Endothelial cell of umbilical vein (primary cell): ENCODE data around the gene HMCES. TPM values are rescaled to one million over a fixed set of nuclear protein-coding genes. Genes with fewer than 3 reads are reported as not detected.

Source experiments
- BruUV-seq: library from RNA; stranded (reverse); fragments of 400-500 nt; replicated peaks from 2 replicates; lab custom pipeline; 2021; lab: Mats Ljungman, UMichigan
- CTCF ChIA-PET: fragments of 300-600, 350-600 bp; sonication (Branson Sonifier 250); formaldehyde crosslinking; loops from one replicate; lab custom pipeline; 2021; ENCODE audit warnings: antibody characterized with exemption, inconsistent platforms; lab: Charles Lee
- POLR2A ChIA-PET: fragments of 300-600, 350-600 bp; sonication (Branson Sonifier 250); formaldehyde crosslinking; loops from one replicate; lab custom pipeline; 2021; ENCODE audit warnings: antibody characterized with exemption, inconsistent platforms; lab: Charles Lee
- DNase-seq: peaks from one replicate; pipeline ENCODE4 v3.0.0-alpha.2; 2011; ENCODE audit warnings: low read depth, low spot score
- FAIRE-seq: peaks from 2 replicates; lab custom pipeline; 2011; peaks lifted over from hg19 to GRCh38; lab: Jason Lieb, UNC
- H2AFZ ChIP-seq: 2 replicates; pipeline ENCODE4 v1.6.0; 2012; ENCODE audit warnings: low read depth, low read length, control low read depth, inconsistent platforms
- H3K27ac ChIP-seq: 2 replicates; pipeline ENCODE4 v1.5.1; 2011; ENCODE audit warnings: low read depth, mild to moderate bottlenecking, control low read depth, low read length, moderate library complexity; ENCODE audit not compliant: insufficient read depth
- H3K27me3 ChIP-seq, 2 experiments: 2 replicates each; pipeline versions ENCODE4 v1.6.0 to v1.6.1; 2011; ENCODE audit warnings: low read length in 2 of 2, mixed read lengths in 1 of 2; ENCODE audit not compliant: control insufficient read depth in 2 of 2, insufficient read depth in 2 of 2
- H3K36me3 ChIP-seq, 2 experiments: 2 replicates in 1 of 2; 3 replicates in 1 of 2; pipeline ENCODE4 v1.5.1; 2011; ENCODE audit warnings: low read length in 2 of 2, mild to moderate bottlenecking in 1 of 2, moderate library complexity in 1 of 2; ENCODE audit not compliant: control insufficient read depth in 2 of 2, insufficient read depth in 2 of 2; ENCODE audit errors: extremely low read depth in 1 of 2
- H3K4me1 ChIP-seq: 3 replicates; pipeline ENCODE4 v1.5.1; 2011; ENCODE audit warnings: mild to moderate bottlenecking, low read length; ENCODE audit not compliant: control insufficient read depth, insufficient read depth; ENCODE audit errors: extremely low read depth
- H3K4me2 ChIP-seq: 2 replicates; pipeline ENCODE4 v1.6.1; 2011; ENCODE audit warnings: low read length, control low read depth, mixed read lengths; ENCODE audit not compliant: insufficient read depth
- H3K4me3 ChIP-seq, 3 experiments: fragments of 200-600 bp in 1 of 3; sonication (generic), shearing (Covaris generic) in 1 of 3; replicated peaks in 1 of 3; 2 replicates each; pipeline ENCODE4 v1.5.1; 2011 to 2016; ENCODE audit warnings: control low read depth in 3 of 3, low read length in 3 of 3, mild to moderate bottlenecking in 2 of 3, inconsistent platforms in 1 of 3, low read depth in 1 of 3, moderate library complexity in 1 of 3; ENCODE audit not compliant: insufficient read depth in 1 of 3
- H3K79me2 ChIP-seq: 2 replicates; pipeline ENCODE4 v1.6.0; 2012; ENCODE audit warnings: low read length, inconsistent platforms; ENCODE audit not compliant: control insufficient read depth, insufficient read depth
- H3K9ac ChIP-seq: replicated peaks from 2 replicates; pipeline ENCODE3; 2011; ENCODE audit warnings: low read length, control low read depth; ENCODE audit not compliant: insufficient read depth; ENCODE audit errors: extremely low read depth
- H3K9me1 ChIP-seq: replicated peaks from 3 replicates; pipeline ENCODE4 v1.6.0; 2011; ENCODE audit warnings: mild to moderate bottlenecking, low read length; ENCODE audit not compliant: control insufficient read depth, insufficient read depth; ENCODE audit errors: extremely low read depth
- H3K9me3 ChIP-seq: replicated peaks from 2 replicates; pipeline ENCODE4 v1.5.1; 2012; ENCODE audit warnings: low read length, inconsistent platforms; ENCODE audit not compliant: control insufficient read depth, insufficient read depth
- H4K20me1 ChIP-seq: replicated peaks from 2 replicates; pipeline ENCODE3; 2011; ENCODE audit warnings: mild to moderate bottlenecking, low read length; ENCODE audit not compliant: control insufficient read depth, insufficient read depth; ENCODE audit errors: extremely low read depth
- EZH2 ChIP-seq: IDR thresholded peaks from 2 replicates; pipeline ENCODE4 v1.6.1; 2012; ENCODE audit warnings: borderline replicate concordance, low read depth, mild to moderate bottlenecking, moderate library complexity, low read length, inconsistent platforms; ENCODE audit not compliant: severe bottlenecking
- FOS ChIP-seq: IDR thresholded peaks from 2 replicates; pipeline ENCODE4 v1.6.1; 2011; ENCODE audit warnings: mild to moderate bottlenecking, low read length, moderate library complexity, borderline replicate concordance; ENCODE audit not compliant: insufficient read depth
- GATA2 ChIP-seq: IDR thresholded peaks from 2 replicates; pipeline ENCODE4 v1.7.0; 2011; ENCODE audit warnings: low read depth, mild to moderate bottlenecking, moderate library complexity, mixed read lengths, low read length; ENCODE audit not compliant: insufficient read length, insufficient read depth
- JUN ChIP-seq: IDR thresholded peaks from 2 replicates; pipeline ENCODE4 v1.6.1; 2011; ENCODE audit warnings: borderline replicate concordance, low read depth; ENCODE audit not compliant: insufficient read length, insufficient read depth
- MYC ChIP-seq: IDR thresholded peaks from one replicate; pipeline ENCODE4 v1.6.1; 2011; ENCODE audit warnings: mild to moderate bottlenecking, low read depth, low read length
- POLR2A ChIP-seq: IDR thresholded peaks from 2 replicates; pipeline ENCODE4 v1.6.1; 2012; ENCODE audit warnings: low read depth, mild to moderate bottlenecking, control low read depth, low read length
- POLR2AphosphoS5 ChIP-seq: IDR thresholded peaks from 2 replicates; pipeline ENCODE4 v1.6.1; 2012; ENCODE audit warnings: low read depth, mild to moderate bottlenecking, control low read depth, low read length, moderate library complexity; ENCODE audit not compliant: insufficient read depth
- dilution Hi-C: fragments of 300-500 bp; cut with MboI; formaldehyde crosslinking; loops from one replicate; pipeline ENCODE4 v1.15.0; 2019; ENCODE audit warnings: low sequenced_read_pairs; ENCODE audit not compliant: extremely low pct_ligation_motif_present
- intact Hi-C: fragments of 100-400 bp; cut with micrococcal nuclease; formaldehyde crosslinking; loops from one replicate; pipeline ENCODE4 v1.10.0; 2022
- polyA plus RNA-seq, 4 experiments: library from polyadenylated mRNA; depleted of rRNA in 3 of 4; stranded (reverse) in 3 of 4; unstranded in 1 of 4; fragments of >200 nt; gene quantifications; 2 replicates each; pipeline versions ENCODE4 v1.2.1 to v1.2.3, GENCODE V29; 2011 to 2012; ENCODE audit warnings: missing spikeins in 1 of 4
- total RNA-seq: library from RNA; stranded (reverse); gene quantifications from 2 replicates; pipeline ENCODE4 v1.2.3, GENCODE V29; 2021
- TF ChIP-seq, protein P1 (sequence below): IDR thresholded peaks from 2 replicates; pipeline ENCODE4 v1.6.1; 2011; ENCODE audit not compliant: insufficient read depth, insufficient read length
- TF ChIP-seq, protein P2 (sequence below), 2 donors: IDR thresholded peaks; 1 replicate in 1 of 2; 2 replicates in 1 of 2; pipeline ENCODE4 v1.5.1; 2011; ENCODE audit warnings: low read length in 2 of 2, mild to moderate bottlenecking in 2 of 2, moderate library complexity in 2 of 2, control low read depth in 1 of 2, inconsistent platforms in 1 of 2, low read depth in 1 of 2; ENCODE audit not compliant: insufficient read depth in 1 of 2; ENCODE audit errors: extremely low read depth in 1 of 2

HMCES gene
- total and polyA plus RNA-seq, 2 donors (not counting 3 experiments of a cell fraction or from before 2014, with no cell fraction given) = 30.6 to 40.8 TPM

DNA sequence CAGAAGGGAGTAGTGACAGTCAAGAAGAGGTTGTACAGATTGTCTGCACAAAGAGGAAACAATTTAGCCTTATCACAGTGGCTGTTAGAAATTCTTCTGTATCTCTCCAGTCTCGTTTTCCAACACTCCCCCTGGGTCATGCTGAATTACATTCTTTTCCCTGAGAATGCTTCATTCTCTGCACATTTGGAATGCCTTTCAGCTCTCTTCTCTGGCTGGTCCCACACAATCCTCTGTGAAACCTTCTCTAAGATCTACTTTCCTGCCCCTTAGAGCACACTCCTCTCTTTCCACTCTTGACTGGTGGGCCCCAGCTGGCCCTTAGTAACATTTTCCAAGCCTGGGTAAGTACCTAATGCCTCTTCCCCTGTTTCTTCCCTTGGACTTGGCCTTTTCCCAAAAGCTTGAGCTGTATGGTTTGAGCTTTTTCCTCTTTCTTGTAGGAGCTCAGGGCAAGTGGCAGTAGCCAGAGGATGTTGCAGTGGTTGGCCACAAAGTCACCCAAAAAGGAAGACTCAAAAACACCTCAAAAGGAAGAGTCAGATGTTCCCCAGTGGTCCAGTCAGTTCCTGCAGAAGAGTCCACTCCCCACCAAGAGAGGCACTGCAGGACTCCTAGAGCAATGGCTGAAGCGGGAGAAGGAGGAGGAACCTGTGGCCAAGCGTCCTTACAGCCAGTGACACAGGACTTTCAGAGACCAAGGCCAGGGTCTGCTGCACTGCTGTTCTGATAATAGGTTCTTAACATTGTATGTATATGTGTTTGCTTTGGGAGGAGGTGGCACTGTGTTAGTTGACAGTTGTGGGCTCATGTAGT, 25.7 kb downstream of the HMCES start:
- Histone ChIP-seq H3K9me3 (no peaks in the 10 kb centered on the region), H3K27ac (no peak overlapping the region), H3K4me1 (peaks cover 11% of the 10 kb centered on the region), H3K9ac (no peak overlapping the region), H3K79me2 (no peaks in the 10 kb centered on the region), H3K36me3 (peaks cover 0 to 18% of the 10 kb centered on the region in 2 experiments), H3K27me3 (no peaks in the 10 kb centered on the region), H2AFZ (no peak overlapping the region), H3K4me3 (no peak overlapping the region), H3K4me2 (no peak overlapping the region), H3K9me1 (no peaks in the 10 kb centered on the region), H4K20me1 (no peaks in the 10 kb centered on the region)
- FAIRE-seq = no peak
- TF ChIP-seq JUN (no peak), MYC (no peak), POLR2A (no peak), GATA2 (no peak), EZH2 (no peak), FOS (no peak), POLR2AphosphoS5 (no peak)
- TF ChIP-seq, protein P1, sequence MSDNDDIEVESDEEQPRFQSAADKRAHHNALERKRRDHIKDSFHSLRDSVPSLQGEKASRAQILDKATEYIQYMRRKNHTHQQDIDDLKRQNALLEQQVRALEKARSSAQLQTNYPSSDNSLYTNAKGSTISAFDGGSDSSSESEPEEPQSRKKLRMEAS = no peak
- TF ChIP-seq, protein P2, sequence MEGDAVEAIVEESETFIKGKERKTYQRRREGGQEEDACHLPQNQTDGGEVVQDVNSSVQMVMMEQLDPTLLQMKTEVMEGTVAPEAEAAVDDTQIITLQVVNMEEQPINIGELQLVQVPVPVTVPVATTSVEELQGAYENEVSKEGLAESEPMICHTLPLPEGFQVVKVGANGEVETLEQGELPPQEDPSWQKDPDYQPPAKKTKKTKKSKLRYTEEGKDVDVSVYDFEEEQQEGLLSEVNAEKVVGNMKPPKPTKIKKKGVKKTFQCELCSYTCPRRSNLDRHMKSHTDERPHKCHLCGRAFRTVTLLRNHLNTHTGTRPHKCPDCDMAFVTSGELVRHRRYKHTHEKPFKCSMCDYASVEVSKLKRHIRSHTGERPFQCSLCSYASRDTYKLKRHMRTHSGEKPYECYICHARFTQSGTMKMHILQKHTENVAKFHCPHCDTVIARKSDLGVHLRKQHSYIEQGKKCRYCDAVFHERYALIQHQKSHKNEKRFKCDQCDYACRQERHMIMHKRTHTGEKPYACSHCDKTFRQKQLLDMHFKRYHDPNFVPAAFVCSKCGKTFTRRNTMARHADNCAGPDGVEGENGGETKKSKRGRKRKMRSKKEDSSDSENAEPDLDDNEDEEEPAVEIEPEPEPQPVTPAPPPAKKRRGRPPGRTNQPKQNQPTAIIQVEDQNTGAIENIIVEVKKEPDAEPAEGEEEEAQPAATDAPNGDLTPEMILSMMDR (IDR thresholded peaks at IDR 0.05; ENCODE audit: extremely low read depth in 1 of 2, insufficient read depth in 1 of 2, low read depth in 1 of 2, low read length in 2 of 2) = no peak
- POLR2A ChIA-PET = no interaction called here
- CTCF ChIA-PET = interaction anchor here (1.6 to 2.1 kb wide), 2 partner anchors 12 to 79 kb away, joined by 3 to 12 read pairs; a partner anchor contains a TSS
- no peak for DNase-seq
- dilution Hi-C loops = no loop called here
- no TSS peak for BruUV-seq
- intact Hi-C loops = loop anchor here (2.0 kb wide), 1 partner anchor 22 kb away; no protein-coding TSS in a partner anchor
